ENCODE data around the gene TMEM44. TPM values are rescaled to one million over a fixed set of nuclear protein-coding genes. Genes with fewer than 3 reads are reported as not detected.

Gene TMEM44
- total and polyA plus RNA-seq, 2 of the 4 experiments (the other 2 are of a cell fraction), result 9.7 to 24.2 TPM

DNA sequence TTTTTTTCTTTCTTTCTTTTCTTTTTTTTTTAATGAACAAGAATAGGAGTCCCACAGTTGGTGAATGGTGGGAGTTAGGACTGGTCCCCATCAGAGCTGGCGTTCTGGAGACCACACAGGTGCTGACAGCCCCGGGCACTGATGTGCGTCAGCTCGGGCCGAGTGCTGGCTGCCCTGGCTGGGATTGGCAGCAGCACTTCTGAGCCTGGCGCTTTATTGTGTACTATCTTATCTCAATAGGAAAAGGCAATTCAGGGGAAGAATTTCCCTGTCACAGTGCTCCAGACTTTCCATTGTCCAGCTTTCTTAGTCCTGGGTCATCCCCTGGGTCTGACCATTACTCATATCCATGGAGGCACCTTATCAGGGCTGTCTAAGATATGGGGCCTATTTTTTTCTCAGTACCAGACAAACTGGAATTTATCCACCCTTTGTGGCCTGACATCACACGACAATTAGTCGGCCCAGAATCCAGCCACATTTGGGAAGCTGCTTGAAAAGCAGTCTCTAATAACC is 54.1 kb downstream of the TMEM44 start:
- Histone ChIP-seq H3K9me3 (ENCODE audit: control insufficient read depth, insufficient read depth, low read length) (no peaks in the 10 kb centered on the region), H3K56ac (ENCODE audit: extremely low read depth, insufficient read depth, low read length) (no peak overlapping the region), H2AK5ac (ENCODE audit: low read depth, low read length) (peak overlapping the region; percentile 70), H3K9ac (ENCODE audit: low read depth, low read length) (no peak overlapping the region), H2AFZ (replicated peaks; ENCODE audit: low read length, poor library complexity) (no peak overlapping the region), H3K79me1 (ENCODE audit: low read depth in 1 of 2, low read length in 2 of 2) (peaks cover 2 to 15% of the 10 kb centered on the region in 2 experiments), H2AK9ac (replicated peaks; ENCODE audit: low read depth, low read length, poor library complexity) (peak overlapping the region; percentile 85), H2BK5ac (ENCODE audit: low read depth, low read length, poor library complexity, severe bottlenecking) (peak overlapping the region; percentile 63), H3K9me1 (ENCODE audit: insufficient read depth, low read length) (peaks cover 17% of the 10 kb centered on the region), H4K20me1 (ENCODE audit: insufficient read depth, low read length) (no peaks in the 10 kb centered on the region), H3K27me3 (ENCODE audit: control insufficient read depth, insufficient read depth, low read length) (no peaks in the 10 kb centered on the region), H3K18ac (ENCODE audit: low read depth, low read length) (no peak overlapping the region), H4K8ac (ENCODE audit: low read depth in 2 of 2, low read length in 2 of 2) (peak overlapping the region; percentile 19 to 64; a peak in 1 of 4 replicates), H2BK15ac (ENCODE audit: low read depth, low read length) (peak overlapping the region; percentile 78), H3K14ac (replicated peaks; ENCODE audit: low read depth, low read length) (0 out of 2 replicates have a peak overlapping the region, but pooled peaks have one; percentile 20), H3K27ac (ENCODE audit: insufficient read depth, low read length) (no peak overlapping the region), H4K5ac (ENCODE audit: low read depth, low read length) (no peak overlapping the region), H3K23ac (ENCODE audit: low read depth, low read length) (no peak overlapping the region), H3K36me3 (ENCODE audit: control insufficient read depth, insufficient read depth, low read length) (no peaks in the 10 kb centered on the region), H4K91ac (ENCODE audit: insufficient read depth, low read depth, low read length) (peak overlapping the region; percentile 46), H2BK120ac (ENCODE audit: low read depth, low read length) (peak overlapping the region; percentile 82), H3K4me1 (ENCODE audit: control insufficient read depth, insufficient read depth, low read length) (peaks cover 16% of the 10 kb centered on the region), H3K4me3 (ENCODE audit: insufficient read depth, low read depth, low read length) (no peak overlapping the region), H3K4ac (ENCODE audit: low read depth, low read length) (peak overlapping the region; percentile 65), H2BK20ac (ENCODE audit: low read depth, low read length) (peak overlapping the region; percentile 82), H3K4me2 (ENCODE audit: low read depth, low read length) (no peak overlapping the region)
- no TSS peak for BruUV-seq (replicated peaks)
- no peak for TF ChIP-seq MXI1 (IDR thresholded peaks at IDR 0.05; ENCODE audit: borderline replicate concordance, low read depth, low read length)
- no peak for TF ChIP-seq RFX5 (IDR thresholded peaks at IDR 0.05; ENCODE audit: low read depth, low read length)
- TF ChIP-seq FOS (IDR thresholded peaks at IDR 0.05; ENCODE audit: low read depth, low read length), result 0 out of 2 replicates have a peak, but pooled peaks have one; percentile 32
- peak; percentile 66 for TF ChIP-seq POLR2A (IDR thresholded peaks at IDR 0.05; ENCODE audit: low read depth, low read length)
- TF ChIP-seq CHD1 (IDR thresholded peaks at IDR 0.05; ENCODE audit: low read depth, low read length), result no peak
- TF ChIP-seq MAZ (IDR thresholded peaks at IDR 0.05; ENCODE audit: borderline replicate concordance, low read depth, low read length), result no peak
- no peak for TF ChIP-seq CTCF (conservative IDR thresholded peaks at IDR 0.05; ENCODE audit: low read depth, low read length)
- no peak for TF ChIP-seq RCOR1 (IDR thresholded peaks at IDR 0.05; ENCODE audit: insufficient replicate concordance, low read length)
- no peak for TF ChIP-seq MAFK (IDR thresholded peaks at IDR 0.05; ENCODE audit: low read depth, low read length)
- DNase-seq (no peak), ATAC-seq (ENCODE audit: low read depth) (no peak)
- WGBS, 2 experiments (ENCODE audit: extremely low coverage in 2 of 2, insufficient read length in 1 of 2), result 83% methylated on average over 3 of the region's 8 CpGs; no CpG with 5 or more reads in 1 of the 2 experiments
- dilution Hi-C loops (cut with HindIII; ENCODE audit: low sequenced_read_pairs, unreplicated experiment) (no loop called here), intact Hi-C loops (cut with micrococcal nuclease) (no loop called here), in situ Hi-C loops (cut with MboI; ENCODE audit: low sequenced_read_pairs) (no loop called here)
- POLR2A ChIA-PET (ENCODE audit: unreplicated experiment), result interaction anchor here (0.6 to 0.7 kb wide), 2 partner anchors 97 to 107 kb away, joined by 6 to 11 read pairs; no protein-coding TSS in a partner anchor
- CTCF ChIA-PET, result interaction anchor here (0.9 kb wide), 1 partner anchor 42 kb away, joined by 3 read pairs; no protein-coding TSS in a partner anchor
